H9 (cell line): ENCODE measurements around the gene UST. TPM values are rescaled to one million over a fixed set of nuclear protein-coding genes. Genes with fewer than 3 reads are reported as not detected.

Source experiments
- DNase-seq: peaks from one replicate; pipeline ENCODE4 v3.0.0-alpha.2; 2017
- H2AFZ ChIP-seq: one replicate; pipeline ENCODE4 v1.6.1; 2013; ENCODE audit warnings: mild to moderate bottlenecking, low read length, control low read depth, moderate library complexity
- H2AK5ac ChIP-seq: 2 replicates; pipeline ENCODE4 v1.6.1; 2013; ENCODE audit warnings: low read length, control low read depth, mixed read lengths; ENCODE audit not compliant: insufficient read length
- H2BK120ac ChIP-seq: one replicate; pipeline ENCODE4 v1.6.1; 2013; ENCODE audit warnings: low read depth, mild to moderate bottlenecking, low read length, control low read depth, inconsistent platforms; ENCODE audit not compliant: poor library complexity, severe bottlenecking
- H2BK12ac ChIP-seq: 2 replicates; pipeline ENCODE4 v1.6.1; 2013; ENCODE audit warnings: low read length, control low read depth, mixed read lengths, low read depth; ENCODE audit not compliant: insufficient read length
- H2BK15ac ChIP-seq: 2 replicates; pipeline ENCODE4 v1.6.1; 2013; ENCODE audit warnings: low read depth, low read length, control low read depth
- H2BK20ac ChIP-seq: one replicate; pipeline ENCODE4 v1.6.1; 2013; ENCODE audit warnings: low read depth, mild to moderate bottlenecking, low read length, control low read depth, inconsistent platforms; ENCODE audit not compliant: poor library complexity, severe bottlenecking
- H2BK5ac ChIP-seq: 2 replicates; pipeline ENCODE4 v1.6.1; 2013; ENCODE audit warnings: low read length, control low read depth, mixed read lengths; ENCODE audit not compliant: insufficient read length
- H3K14ac ChIP-seq: 2 replicates; pipeline ENCODE4 v1.6.1; 2013; ENCODE audit warnings: low read length, control low read depth; ENCODE audit not compliant: insufficient read depth
- H3K18ac ChIP-seq: 2 replicates; pipeline ENCODE4 v1.6.1; 2013; ENCODE audit warnings: low read depth, mild to moderate bottlenecking, mixed read lengths, low read length, control low read depth; ENCODE audit not compliant: insufficient read length
- H3K23ac ChIP-seq: 2 replicates; pipeline ENCODE4 v1.6.1; 2013; ENCODE audit warnings: low read length, control low read depth, mixed read lengths, low read depth; ENCODE audit not compliant: insufficient read length
- H3K23me2 ChIP-seq: 2 replicates; pipeline ENCODE4 v1.6.1; 2013; ENCODE audit warnings: low read depth, mild to moderate bottlenecking, mixed read lengths, low read length, control low read depth; ENCODE audit not compliant: insufficient read length, poor library complexity, severe bottlenecking
- H3K27ac ChIP-seq: 2 replicates; pipeline ENCODE4 v1.5.1; 2013; ENCODE audit warnings: low read length, control low read depth, mixed read lengths, low read depth; ENCODE audit not compliant: insufficient read length
- H3K27me3 ChIP-seq: 2 replicates; pipeline ENCODE4 v1.6.1; 2013; ENCODE audit warnings: low read length, control low read depth, inconsistent platforms; ENCODE audit not compliant: insufficient read depth
- H3K4ac ChIP-seq: 2 replicates; pipeline ENCODE4 v1.6.1; 2013; ENCODE audit warnings: low read depth, mild to moderate bottlenecking, control low read depth, inconsistent platforms, low read length, moderate library complexity
- H3K4me1 ChIP-seq: 2 replicates; pipeline ENCODE4 v1.6.1; 2013; ENCODE audit warnings: low read length, control low read depth, inconsistent platforms; ENCODE audit not compliant: insufficient read depth
- H3K4me2 ChIP-seq: 2 replicates; pipeline ENCODE4 v1.6.1; 2013; ENCODE audit warnings: low read length, control low read depth, mixed read lengths; ENCODE audit not compliant: insufficient read length, insufficient read depth
- H3K56ac ChIP-seq: 2 replicates; pipeline ENCODE4 v1.6.1; 2013; ENCODE audit warnings: low read depth, mild to moderate bottlenecking, mixed read lengths, low read length, control low read depth; ENCODE audit not compliant: insufficient read length
- H3K79me1 ChIP-seq: 2 replicates; pipeline ENCODE4 v1.6.1; 2013; ENCODE audit warnings: low read depth, mild to moderate bottlenecking, moderate library complexity, low read length, control low read depth, inconsistent platforms; ENCODE audit not compliant: insufficient read depth, poor library complexity, severe bottlenecking
- H3K79me2 ChIP-seq: 2 replicates; pipeline ENCODE4 v1.6.1; 2013; ENCODE audit warnings: low read length, control low read depth, inconsistent platforms; ENCODE audit not compliant: insufficient read depth
- H3K9ac ChIP-seq: 2 replicates; pipeline ENCODE4 v1.6.1; 2013; ENCODE audit warnings: low read length, control low read depth, mixed read lengths; ENCODE audit not compliant: insufficient read length; ENCODE audit errors: extremely low read depth
- H3K9me3 ChIP-seq: one replicate; pipeline ENCODE4 v1.6.1; 2013; ENCODE audit warnings: low read depth, low read length, inconsistent platforms; ENCODE audit not compliant: control insufficient read depth
- H3T11ph ChIP-seq: one replicate; pipeline ENCODE4 v1.6.1; 2013; ENCODE audit warnings: mild to moderate bottlenecking, low read length, control low read depth, inconsistent platforms
- H4K20me1 ChIP-seq: one replicate; pipeline ENCODE4 v1.6.1; 2013; ENCODE audit not compliant: control insufficient read depth, insufficient read length, insufficient read depth
- H4K5ac ChIP-seq: 2 replicates; pipeline ENCODE4 v1.6.1; 2013; ENCODE audit warnings: low read depth, mild to moderate bottlenecking, mixed read lengths, low read length, control low read depth; ENCODE audit not compliant: insufficient read length
- H4K8ac ChIP-seq: replicated peaks from 2 replicates; pipeline ENCODE4 v1.6.1; 2013; ENCODE audit warnings: low read length, control low read depth, mixed read lengths, low read depth; ENCODE audit not compliant: insufficient read length
- H4K91ac ChIP-seq: 2 replicates; pipeline ENCODE4 v1.6.1; 2013; ENCODE audit warnings: low read depth, mild to moderate bottlenecking, moderate library complexity, mixed read lengths, low read length, control low read depth; ENCODE audit not compliant: insufficient read length
- H3K27ac Mint-ChIP-seq, 3 experiments: 2 replicates in 2 of 3; 3 replicates in 1 of 3; pipeline ENCODE4 v1.8.0; 2020 to 2021; ENCODE audit warnings: mixed read lengths in 3 of 3, mild to moderate bottlenecking in 1 of 3, moderate library complexity in 1 of 3
- H3K27me3 Mint-ChIP-seq: 2 replicates; pipeline ENCODE4 v1.8.0; 2021; ENCODE audit warnings: low read depth, mild to moderate bottlenecking, moderate library complexity, mixed read lengths
- H3K36me3 Mint-ChIP-seq, 3 experiments: 2 replicates in 2 of 3; 3 replicates in 1 of 3; pipeline ENCODE4 v1.8.0; 2020 to 2021; ENCODE audit warnings: low read depth in 3 of 3, mixed read lengths in 3 of 3; ENCODE audit not compliant: insufficient read depth in 1 of 3
- H3K4me1 Mint-ChIP-seq, 2 experiments: 2 replicates each; pipeline ENCODE4 v1.8.0; 2020; ENCODE audit warnings: mixed read lengths in 2 of 2
- H3K4me3 Mint-ChIP-seq, 2 experiments: 2 replicates in 1 of 2; 3 replicates in 1 of 2; pipeline ENCODE4 v1.8.0; 2020 to 2021; ENCODE audit warnings: mild to moderate bottlenecking in 2 of 2, mixed read lengths in 2 of 2, moderate library complexity in 1 of 2
- H3K9me3 Mint-ChIP-seq, 2 experiments: 2 replicates in 1 of 2; 3 replicates in 1 of 2; pipeline ENCODE4 v1.8.0; 2020; ENCODE audit warnings: mild to moderate bottlenecking in 2 of 2, mixed read lengths in 2 of 2, moderate library complexity in 1 of 2
- WGBS: extraction: QIAGEN DNeasy Blood & Tissue Kit; methylation state at CpG from one replicate; pipeline ENCODE4 v1.1.7; 2013; ENCODE audit warnings: missing lambda C conversion rate, low lambda C conversion rate, mixed read lengths; ENCODE audit not compliant: insufficient read length; ENCODE audit errors: extremely low coverage; 5-methylcytosine and 5-hydroxymethylcytosine counted together
- total RNA-seq: library from RNA; stranded (reverse); gene quantifications from 2 replicates; pipeline ENCODE4 v1.2.1, GENCODE V29; 2021
- TF ChIP-seq, protein P1 (sequence below): fragments of 200-600 bp; sonication (generic); conservative IDR thresholded peaks from 3 replicates; pipeline ENCODE4 v1.8.0; 2021; ENCODE audit warnings: antibody characterized with exemption, mild to moderate bottlenecking

The UST gene
- total RNA-seq, 1 experiment from 2014 or later: 14.4 TPM

DNA sequence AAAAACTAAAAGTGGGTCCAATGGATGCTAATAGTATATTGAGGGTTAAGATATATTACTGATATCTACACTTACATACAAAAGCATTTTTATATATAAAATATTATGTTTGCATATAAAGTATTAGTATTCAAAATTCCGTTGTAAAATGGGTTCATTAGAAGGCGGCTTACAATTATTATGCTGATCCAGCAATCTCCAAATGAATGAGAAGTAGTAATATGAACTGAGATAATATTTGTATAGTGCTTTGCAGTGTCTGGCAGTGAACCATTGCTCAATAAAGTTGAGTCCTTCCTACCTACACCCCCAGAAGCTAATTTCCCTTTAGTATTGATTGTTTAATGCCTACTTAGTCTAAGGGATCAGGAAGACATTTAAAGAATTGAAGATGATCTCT is 146.2 kb downstream of the UST start:
- Histone ChIP-seq H4K5ac (no peak overlapping the region), H2AK5ac (no peak overlapping the region), H2BK20ac (no peak overlapping the region), H3K23me2 (no peaks in the 10 kb centered on the region), H3K79me1 (no peaks in the 10 kb centered on the region), H3K4ac (no peak overlapping the region), H3K27me3 (no peaks in the 10 kb centered on the region), H3K79me2 (no peaks in the 10 kb centered on the region), H2BK12ac (no peak overlapping the region), H2AFZ (no peak overlapping the region), H3K27ac (no peak overlapping the region), H3K23ac (no peak overlapping the region), H2BK5ac (no peak overlapping the region), H3K9me3 (no peaks in the 10 kb centered on the region), H4K20me1 (no peaks in the 10 kb centered on the region), H2BK15ac (no peak overlapping the region), H3K4me1 (no peaks in the 10 kb centered on the region), H3K14ac (no peak overlapping the region), H3K4me2 (no peak overlapping the region), H3K18ac (no peak overlapping the region), H3K56ac (no peak overlapping the region), H3K9ac (no peak overlapping the region), H3T11ph (no peak overlapping the region), H4K8ac (no peak overlapping the region), H2BK120ac (no peak overlapping the region), H4K91ac (no peak overlapping the region)
- Mint-ChIP-seq H3K27ac (no peak overlapping the region), H3K9me3 (no peaks in the 10 kb centered on the region), H3K4me3 (no peak overlapping the region), H3K4me1 (peaks cover 1 to 2% of the 10 kb centered on the region in 2 experiments; a peak in 2 of 4 replicates), H3K27me3 (no peaks in the 10 kb centered on the region), H3K36me3 (peaks cover 6 to 15% (median 13%) of the 10 kb centered on the region in 3 experiments; a peak in 5 of 7 replicates)
- WGBS: no CpG with 5 or more reads among the region's 2 CpGs
- DNase-seq: no peak
- TF ChIP-seq, protein P1, sequence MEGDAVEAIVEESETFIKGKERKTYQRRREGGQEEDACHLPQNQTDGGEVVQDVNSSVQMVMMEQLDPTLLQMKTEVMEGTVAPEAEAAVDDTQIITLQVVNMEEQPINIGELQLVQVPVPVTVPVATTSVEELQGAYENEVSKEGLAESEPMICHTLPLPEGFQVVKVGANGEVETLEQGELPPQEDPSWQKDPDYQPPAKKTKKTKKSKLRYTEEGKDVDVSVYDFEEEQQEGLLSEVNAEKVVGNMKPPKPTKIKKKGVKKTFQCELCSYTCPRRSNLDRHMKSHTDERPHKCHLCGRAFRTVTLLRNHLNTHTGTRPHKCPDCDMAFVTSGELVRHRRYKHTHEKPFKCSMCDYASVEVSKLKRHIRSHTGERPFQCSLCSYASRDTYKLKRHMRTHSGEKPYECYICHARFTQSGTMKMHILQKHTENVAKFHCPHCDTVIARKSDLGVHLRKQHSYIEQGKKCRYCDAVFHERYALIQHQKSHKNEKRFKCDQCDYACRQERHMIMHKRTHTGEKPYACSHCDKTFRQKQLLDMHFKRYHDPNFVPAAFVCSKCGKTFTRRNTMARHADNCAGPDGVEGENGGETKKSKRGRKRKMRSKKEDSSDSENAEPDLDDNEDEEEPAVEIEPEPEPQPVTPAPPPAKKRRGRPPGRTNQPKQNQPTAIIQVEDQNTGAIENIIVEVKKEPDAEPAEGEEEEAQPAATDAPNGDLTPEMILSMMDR: no peak
